A549 (cell line): ENCODE measurements around the gene OSER1. TPM values are rescaled to one million over a fixed set of nuclear protein-coding genes. Genes with fewer than 3 reads are reported as not detected.

Source experiments
- ATAC-seq, 2 experiments: fragments of 200-7000 bp in 1 of 2; fragments of >200 bp in 1 of 2; cut with Nextera tagmentation in 1 of 2; cut with Tn5 transposase in 1 of 2; 3 replicates each; pipeline versions ENCODE4 v1.8.0 to v1.9.1; 2018 to 2020; ENCODE audit warnings: mild to moderate bottlenecking in 1 of 2, moderate library complexity in 1 of 2
- CTCF ChIA-PET: fragments of 300-600 bp; sonication (Branson Sonifier 250); formaldehyde crosslinking; extraction: SDS; loops from one replicate; lab custom pipeline; 2021; ENCODE audit warnings: antibody characterized with exemption, inconsistent platforms; lab: Yijun Ruan, JAX
- POLR2A ChIA-PET: fragments of 350-600 bp; formaldehyde crosslinking; extraction: SDS; loops from one replicate; lab custom pipeline; 2021; ENCODE audit warnings: antibody characterized with exemption, inconsistent platforms; lab: Yijun Ruan, JAX
- DNase-seq, 2 experiments: peaks; one replicate each; pipeline versions ENCODE4 v3.0.0 to v3.0.0-alpha.2; 2011 to 2016; ENCODE audit warnings: low read depth in 1 of 2, low spot score in 1 of 2
- FAIRE-seq: peaks from 2 replicates; lab custom pipeline; 2011; peaks lifted over from hg19 to GRCh38; lab: Jason Lieb, UNC
- H3K27ac ChIP-seq, 2 experiments: fragments of >200 bp; sonication (Bioruptor Twin); formaldehyde crosslinking; 3 replicates each; pipeline ENCODE4 v1.5.1; 2016 to 2017
- H3K4me1 ChIP-seq: fragments of >200 bp; sonication (Bioruptor Twin); formaldehyde crosslinking; 3 replicates; pipeline ENCODE4 v1.6.1; 2016
- H3K4me2 ChIP-seq: fragments of >200 bp; sonication (Bioruptor Twin); formaldehyde crosslinking; 3 replicates; pipeline ENCODE4 v1.6.1; 2016
- H3K4me3 ChIP-seq: fragments of >200 bp; sonication (Bioruptor Twin); formaldehyde crosslinking; 3 replicates; pipeline ENCODE4 v1.5.1; 2016
- H3K9me3 ChIP-seq: fragments of >200 bp; sonication (Bioruptor Twin); formaldehyde crosslinking; 3 replicates; pipeline ENCODE4 v1.6.1; 2016
- CHD2 ChIP-seq: fragments of 150-350 bp; IDR thresholded peaks from 2 replicates; pipeline ENCODE4 v1.6.1; 2014; ENCODE audit warnings: low read length; ENCODE audit not compliant: partially characterized antibody
- CHD4 ChIP-seq: fragments of 200-600 bp; sonication (generic); IDR thresholded peaks from 2 replicates; pipeline ENCODE4 v1.6.1; 2016; ENCODE audit warnings: antibody characterized with exemption, mild to moderate bottlenecking, borderline replicate concordance
- CTCF ChIP-seq: fragments of >200 bp; sonication (Bioruptor Twin); formaldehyde crosslinking; IDR thresholded peaks from 3 replicates; pipeline ENCODE4 v1.5.1; 2016
- E2F6 ChIP-seq: IDR thresholded peaks from 2 replicates; pipeline ENCODE4 v1.6.1; 2012; ENCODE audit warnings: low read depth, borderline replicate concordance
- ELK1 ChIP-seq: fragments of 150-350 bp; IDR thresholded peaks from 2 replicates; pipeline ENCODE4 v1.6.1; 2014; ENCODE audit warnings: low read depth, mild to moderate bottlenecking, low read length
- ESRRA ChIP-seq: fragments of 150-350 bp; IDR thresholded peaks from 2 replicates; pipeline ENCODE4 v1.6.1; 2014; ENCODE audit warnings: mild to moderate bottlenecking, low read length, borderline replicate concordance
- FOSB ChIP-seq: fragments of 250-450 bp; sonication (Bioruptor Pico); IDR thresholded peaks from 2 replicates; pipeline ENCODE4 v1.5.0; 2020; ENCODE audit warnings: mild to moderate bottlenecking, moderate library complexity
- GATA3 ChIP-seq: IDR thresholded peaks from 2 replicates; pipeline ENCODE4 v1.6.1; 2012; ENCODE audit warnings: borderline replicate concordance
- HEYL ChIP-seq: fragments of 250-450 bp; sonication (Bioruptor Pico); IDR thresholded peaks from 2 replicates; pipeline ENCODE4 v1.8.0; 2021; ENCODE audit warnings: mild to moderate bottlenecking, moderate library complexity
- HOXB13 ChIP-seq: fragments of 250-450 bp; sonication (Bioruptor Pico); IDR thresholded peaks from 2 replicates; pipeline ENCODE4 v1.5.0; 2020; ENCODE audit warnings: low read depth, mild to moderate bottlenecking, moderate library complexity
- HOXB5 ChIP-seq: fragments of 250-450 bp; sonication (Bioruptor Pico); IDR thresholded peaks from 2 replicates; pipeline ENCODE4 v1.5.0; 2020; ENCODE audit warnings: mild to moderate bottlenecking, moderate library complexity
- JUNB ChIP-seq: fragments of >200 bp; sonication (Bioruptor Twin); formaldehyde crosslinking; IDR thresholded peaks from 2 replicates; pipeline ENCODE4 v1.6.1; 2016
- KDM5A ChIP-seq: fragments of 200-600 bp; sonication (generic); IDR thresholded peaks from 2 replicates; pipeline ENCODE4 v1.6.1; 2016; ENCODE audit warnings: antibody characterized with exemption, mild to moderate bottlenecking
- MAFK ChIP-seq: fragments of 450-650 bp; IDR thresholded peaks from 2 replicates; pipeline ENCODE4 v1.6.1; 2014; ENCODE audit not compliant: partially characterized antibody
- MAZ ChIP-seq: fragments of 150-350 bp; IDR thresholded peaks from 2 replicates; pipeline ENCODE4 v1.6.1; 2014; ENCODE audit warnings: antibody characterized with exemption, low read depth, low read length, borderline replicate concordance
- NR3C1 ChIP-seq: fragments of >200 bp; sonication (Bioruptor Twin); formaldehyde crosslinking; IDR thresholded peaks from 3 replicates; pipeline ENCODE4 v1.6.1; 2017
- SMC3 ChIP-seq: fragments of >200 bp; sonication (Bioruptor Twin); formaldehyde crosslinking; IDR thresholded peaks from 3 replicates; pipeline ENCODE4 v1.6.1; 2018; ENCODE audit warnings: inconsistent platforms
- TFCP2L1 ChIP-seq: fragments of 250-450 bp; sonication (Bioruptor Pico); IDR thresholded peaks from 2 replicates; pipeline ENCODE4 v1.5.0; 2021; ENCODE audit warnings: mild to moderate bottlenecking
- TP53 ChIP-seq: fragments of 250-450 bp; sonication (Bioruptor Pico); IDR thresholded peaks from 2 replicates; pipeline ENCODE4 v1.5.0; 2021; ENCODE audit warnings: mild to moderate bottlenecking, moderate library complexity
- USF2 ChIP-seq: fragments of 450-650 bp; IDR thresholded peaks from 2 replicates; pipeline ENCODE4 v1.6.1; 2014; ENCODE audit warnings: antibody characterized with exemption
- ZNF302 ChIP-seq: fragments of 250-450 bp; sonication (Bioruptor Pico); IDR thresholded peaks from 2 replicates; pipeline ENCODE4 v1.9.0; 2021; ENCODE audit warnings: inconsistent platforms, mild to moderate bottlenecking, moderate library complexity
- ZSCAN20 ChIP-seq: fragments of 250-450 bp; sonication (Bioruptor Pico); IDR thresholded peaks from 2 replicates; pipeline ENCODE4 v1.8.0; 2022; ENCODE audit warnings: mild to moderate bottlenecking, moderate library complexity
- WGBS: methylation state at CpG from one replicate; pipeline ENCODE4 v1.1.6; 2017; ENCODE audit errors: missing lambda C conversion rate; 5-methylcytosine and 5-hydroxymethylcytosine counted together
- polyA plus RNA-seq, 4 experiments: library from polyadenylated mRNA; depleted of rRNA in 3 of 4; stranded (reverse); fragments of >200 nt; fragmentation: RNase III in 1 of 4; extraction: RNeasy Plus Mini Kit Qiagen cat#74134 plus additional on column Dnase treatment in 1 of 4; gene quantifications; 2 replicates in 3 of 4; 3 replicates in 1 of 4; pipeline ENCODE4 v1.2.3, GENCODE V29; 2011 to 2017

OSER1 gene
- polyA plus RNA-seq, 2 of the 4 experiments (the other 2 are of a cell fraction): 47.5 to 62.6 TPM

- H3K4me2 ChIP-seq: no peak overlapping the region
- ChIA-PET POLR2A (no interaction called here), CTCF (interaction anchor here (0.6 to 2.5 kb wide), 2 partner anchors 30 to 34 kb away, joined by 3 to 14 read pairs; no protein-coding TSS in a partner anchor)
- no peak for DNase-seq
- 76% methylated on average over 2 of the region's 2 CpGs for WGBS
- no peak for FAIRE-seq
- no peak for TF ChIP-seq CHD2
- TF ChIP-seq MAFK: no peak
- H3K9me3 ChIP-seq: no peaks in the 10 kb centered on the region
- no peak for ATAC-seq
- H3K4me1 ChIP-seq: peaks cover 2% of the 10 kb centered on the region; the same call in 2 of the 3 replicates
- H3K4me3 ChIP-seq: no peak overlapping the region
- H3K27ac ChIP-seq: no peak overlapping the region
These were observed 51.4 kb downstream of the OSER1 start for GRCh38 chr20:44159125-44159524.

- ChIA-PET POLR2A (no interaction called here), CTCF (interaction anchor here (1.0 to 2.5 kb wide), 3 partner anchors 8 to 40 kb away, joined by 3 to 14 read pairs (median 6); no protein-coding TSS in a partner anchor)
- no peak overlapping the region for H3K4me3 ChIP-seq
- no peak overlapping the region for H3K27ac ChIP-seq
- ATAC-seq (no peak), DNase-seq (no peak), FAIRE-seq (no peak)
- H3K4me1 ChIP-seq: no peaks in the 10 kb centered on the region
- 97% methylated on average over 5 of the region's 5 CpGs for WGBS
- no peak for TF ChIP-seq TFCP2L1 (CRISPR knock-in tag)
- no peak for TF ChIP-seq ZNF302 (CRISPR knock-in tag)
- no peak for TF ChIP-seq HOXB13 (CRISPR knock-in tag)
- no peak for TF ChIP-seq USF2
- TF ChIP-seq HOXB5 (CRISPR knock-in tag): no peak
- no peak for TF ChIP-seq KDM5A
- H3K9me3 ChIP-seq: no peaks in the 10 kb centered on the region
- no peak overlapping the region for H3K4me2 ChIP-seq
These were observed 53.5 kb downstream of the OSER1 start for GRCh38 chr20:44157061-44157460.

GRCh38 chr20:44154521-44155001 lies 56.0 kb downstream of the OSER1 start:
- TF ChIP-seq ESRRA (no peak), ELK1 (no peak), ZSCAN20 (no peak), NR3C1 (no peak), SMC3 (no peak), FOSB (no peak), CHD4 (no peak)
- TF ChIP-seq, all 56 proteins: peak for 0
- DNase-seq (no peak), FAIRE-seq (no peak), ATAC-seq (no peak)
- WGBS: 56% methylated on average over 6 of the region's 7 CpGs
- H3K27ac ChIP-seq: no peak overlapping the region
- no peak overlapping the region for H3K4me2 ChIP-seq
- H3K9me3 ChIP-seq: 0 out of 3 replicates have a peak, but pooled peaks cover 2% of the 10 kb centered on the region
- ChIA-PET CTCF (interaction anchor here (0.9 to 3.9 kb wide), 10 partner anchors 9 to 316 kb away, joined by 3 to 17 read pairs (median 3); no protein-coding TSS in a partner anchor), POLR2A (no interaction called here)
- H3K4me3 ChIP-seq: no peak overlapping the region
- 0 out of 3 replicates have a peak, but pooled peaks cover 3% of the 10 kb centered on the region for H3K4me1 ChIP-seq

- ChIA-PET POLR2A (no interaction called here), CTCF (interaction anchor here (1.3 to 3.9 kb wide), 6 partner anchors 8 to 64 kb away, joined by 3 to 17 read pairs (median 6); no protein-coding TSS in a partner anchor)
- no peak overlapping the region for H3K4me2 ChIP-seq
- TF ChIP-seq MAZ (no peak), NR3C1 (no peak), E2F6 (no peak), ESRRA (no peak), CTCF (no peak), GATA3 (no peak), TP53 (CRISPR knock-in tag) (no peak), KDM5A (no peak), JUNB (no peak), HEYL (CRISPR knock-in tag) (no peak)
- H3K4me1 ChIP-seq: 0 out of 3 replicates have a peak, but pooled peaks cover 3% of the 10 kb centered on the region
- 0 out of 3 replicates have a peak, but pooled peaks cover 2% of the 10 kb centered on the region for H3K9me3 ChIP-seq
- ATAC-seq (peak in 1 of 2 experiments; percentile 56; a peak in 2 of 6 replicates), FAIRE-seq (no peak), DNase-seq (no peak)
- whole genome bisulfite sequencing: 77% methylated on average over 6 of the region's 6 CpGs
- H3K27ac ChIP-seq: no peak overlapping the region
- H3K4me3 ChIP-seq: no peak overlapping the region
These were observed 56.9 kb downstream of the OSER1 start for GRCh38 chr20:44153636-44154043.
